ACC112 (cell line): ENCODE data around the gene FBXL7.

Experiments used
- H2AFZ ChIP-seq: fragments of 200-600 bp; sonication (generic); one replicate; pipeline ENCODE4 v1.6.0; 2017; ENCODE audit warnings: antibody characterized with exemption, low read length; ENCODE audit not compliant: unreplicated experiment
- H3K27ac ChIP-seq: fragments of 200-600 bp; sonication (generic); 2 replicates; pipeline ENCODE4 v1.5.1; 2014; ENCODE audit warnings: low read depth, mild to moderate bottlenecking, antibody characterized with exemption, low read length, moderate library complexity
- H3K27me3 ChIP-seq: fragments of 200-600 bp; sonication (generic); 2 replicates; pipeline ENCODE4 v1.6.1; 2014; ENCODE audit warnings: mild to moderate bottlenecking, antibody characterized with exemption, low read length, moderate library complexity, mixed read lengths; ENCODE audit not compliant: insufficient read depth
- H3K36me3 ChIP-seq: fragments of 200-600 bp; sonication (generic); 2 replicates; pipeline ENCODE4 v1.6.1; 2016; ENCODE audit warnings: mild to moderate bottlenecking, antibody characterized with exemption, low read length, moderate library complexity, mixed read lengths; ENCODE audit not compliant: insufficient read depth
- H3K4me1 ChIP-seq: fragments of 200-600 bp; sonication (generic); one replicate; pipeline ENCODE4 v1.6.1; 2016; ENCODE audit warnings: low read length, mixed read lengths; ENCODE audit not compliant: insufficient read depth, unreplicated experiment, control insufficient read depth
- H3K4me3 ChIP-seq: fragments of 200-600 bp; sonication (generic); 2 replicates; pipeline ENCODE4 v1.5.1; 2014; ENCODE audit warnings: mild to moderate bottlenecking, low read depth, low read length
- H3K79me2 ChIP-seq: fragments of 200-600 bp; sonication (generic); one replicate; pipeline ENCODE4 v1.6.0; 2016; ENCODE audit warnings: low read length; ENCODE audit not compliant: control insufficient read depth, unreplicated experiment, insufficient read depth

Gene FBXL7

DNA sequence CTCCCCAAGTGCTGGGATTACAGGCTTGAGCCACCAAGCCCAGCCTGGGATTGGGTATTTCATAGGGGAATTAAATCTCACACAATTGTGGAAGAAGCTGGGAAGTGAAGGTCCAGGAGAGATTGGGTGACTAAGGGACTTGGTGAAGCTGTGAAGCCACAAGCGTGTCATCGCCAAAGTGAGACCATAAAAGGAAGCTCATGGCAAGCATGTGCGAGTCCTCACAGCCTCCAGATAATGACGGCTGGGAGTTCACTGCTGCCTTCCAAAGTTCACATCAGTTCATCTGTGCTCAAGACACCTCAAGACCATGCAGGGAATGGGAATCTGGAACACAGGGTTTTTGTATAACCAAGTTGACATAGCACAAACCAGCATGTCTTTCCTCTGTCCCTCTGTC is 469.0 kb downstream of the FBXL7 start:
- Histone ChIP-seq H3K27me3 (0 out of 2 replicates have a peak, but pooled peaks cover 3% of the 10 kb centered on the region), H3K4me1 (peaks cover 6% of the 10 kb centered on the region), H3K4me3 (no peak overlapping the region), H2AFZ (no peak overlapping the region), H3K36me3 (no peaks in the 10 kb centered on the region), H3K27ac (no peak overlapping the region), H3K79me2 (no peaks in the 10 kb centered on the region)

DNA sequence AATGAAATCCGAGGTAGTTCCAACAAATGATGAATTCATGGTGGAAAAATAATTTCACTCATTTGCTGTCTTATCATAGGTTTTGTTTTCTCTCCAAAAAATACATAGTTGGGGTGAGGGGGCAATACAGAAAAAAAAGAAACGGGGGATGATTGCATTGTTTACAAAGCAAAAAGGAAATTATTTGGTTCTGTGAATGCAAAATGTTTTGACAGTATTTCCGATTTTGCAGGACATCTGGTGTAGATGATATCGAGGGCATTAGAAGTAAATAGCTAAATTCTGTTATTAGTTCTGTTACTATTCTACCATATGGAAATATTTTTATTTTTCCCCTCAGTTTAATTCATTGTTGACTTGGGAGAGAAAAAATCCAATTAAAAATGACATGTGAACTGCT is 477.9 kb downstream of the FBXL7 start:
- Histone ChIP-seq H2AFZ (no peak overlapping the region), H3K4me1 (no peaks in the 10 kb centered on the region), H3K27me3 (no peaks in the 10 kb centered on the region), H3K36me3 (no peaks in the 10 kb centered on the region), H3K79me2 (no peaks in the 10 kb centered on the region), H3K27ac (no peak overlapping the region), H3K4me3 (no peak overlapping the region)

- Histone ChIP-seq H3K36me3 (no peaks in the 10 kb centered on the region), H3K27me3 (no peaks in the 10 kb centered on the region), H3K4me1 (no peaks in the 10 kb centered on the region), H3K27ac (no peak overlapping the region), H2AFZ (no peak overlapping the region), H3K4me3 (no peak overlapping the region), H3K79me2 (no peaks in the 10 kb centered on the region)
Observed at GRCh38 chr5:15980835-15981234, 480.9 kb downstream of the FBXL7 start.

DNA sequence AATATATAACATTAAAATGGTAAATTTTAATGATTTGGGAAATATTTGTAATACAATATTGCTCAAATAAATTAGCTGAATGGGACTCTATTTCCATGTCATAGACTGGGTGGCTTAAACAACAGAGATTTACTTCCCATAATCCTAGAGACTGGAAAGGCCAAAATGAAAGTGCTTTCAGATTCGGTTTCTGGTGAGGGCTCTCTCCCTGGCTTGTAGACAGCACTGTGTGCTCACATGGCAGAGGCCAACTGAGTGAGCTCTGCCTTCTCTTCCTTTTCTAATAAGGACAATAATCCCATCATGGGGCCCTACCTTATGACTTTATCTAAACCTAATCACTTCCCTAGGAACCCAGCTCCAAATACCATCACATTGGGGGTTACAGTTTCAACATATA is 483.4 kb downstream of the FBXL7 start:
- H3K27ac ChIP-seq = no peak overlapping the region
- no peak overlapping the region for H2AFZ ChIP-seq
- H3K4me1 ChIP-seq = no peaks in the 10 kb centered on the region
- no peaks in the 10 kb centered on the region for H3K79me2 ChIP-seq
- no peaks in the 10 kb centered on the region for H3K27me3 ChIP-seq
- H3K36me3 ChIP-seq = no peaks in the 10 kb centered on the region
- no peak overlapping the region for H3K4me3 ChIP-seq
